Activated CD8-positive, alpha-beta T cell treated with anti-CD3 and anti-CD28 coated beads for 36 hours (primary cell): ENCODE data around the gene C1orf115. TPM values are rescaled to one million over a fixed set of nuclear protein-coding genes. Genes with fewer than 3 reads are reported as not detected.

Source experiments
- ATAC-seq: fragments of 200-7000 bp; cut with Tn5 transposase; one replicate; pipeline ENCODE4 v1.10.0; 2021; ENCODE audit warnings: mild to moderate bottlenecking, moderate library complexity
- CTCF ChIA-PET: fragments of 350-600 bp; sonication (Branson Sonifier 250); formaldehyde crosslinking; loops from one replicate; lab custom pipeline; 2021; ENCODE audit warnings: antibody characterized with exemption; lab: Charles Lee
- POLR2A ChIA-PET: fragments of 350-600 bp; sonication (Branson Sonifier 250); formaldehyde crosslinking; loops from one replicate; lab custom pipeline; 2021; ENCODE audit warnings: antibody characterized with exemption; lab: Charles Lee
- DNase-seq: peaks from one replicate; pipeline ENCODE4 v3.0.0-alpha.2; 2020
- H3K27ac Mint-ChIP-seq: one replicate; pipeline ENCODE4 v1.8.0; 2021; ENCODE audit warnings: mild to moderate bottlenecking, mixed read lengths
- H3K27me3 Mint-ChIP-seq: one replicate; pipeline ENCODE4 v1.8.0; 2021; ENCODE audit warnings: mixed read lengths
- H3K36me3 Mint-ChIP-seq: one replicate; pipeline ENCODE4 v1.8.0; 2021; ENCODE audit warnings: low read depth, mixed read lengths
- H3K4me1 Mint-ChIP-seq: one replicate; pipeline ENCODE4 v1.8.0; 2021; ENCODE audit warnings: low read depth, mixed read lengths
- H3K4me3 Mint-ChIP-seq: one replicate; pipeline ENCODE4 v1.8.0; 2021; ENCODE audit warnings: mild to moderate bottlenecking, moderate library complexity, mixed read lengths
- H3K9me3 Mint-ChIP-seq: one replicate; pipeline ENCODE4 v1.8.0; 2021; ENCODE audit warnings: mixed read lengths
- CTCF ChIP-seq: fragments of 200-600 bp; IDR thresholded peaks from one replicate; pipeline ENCODE4 v1.8.0; 2022; ENCODE audit warnings: antibody characterized with exemption, mild to moderate bottlenecking
- intact Hi-C: fragments of 100-400 bp; cut with micrococcal nuclease; formaldehyde crosslinking; loops from one replicate; pipeline ENCODE4 v1.10.0; 2022
- total RNA-seq, 2 experiments: library from RNA; stranded (reverse); gene quantifications; one replicate each; pipeline ENCODE4 v1.2.3, GENCODE V29; 2021

The C1orf115 gene
- under 1 TPM; 0.07 to 0.13 TPM for total RNA-seq

GRCh38 chr1:220690140-220691052 is at the start of gene C1orf115:
Gene C1orf115, plus strand, starts transcription at chr1:220690363. Its CDS starts 40 bp downstream, at chr1:220690403.
- H3K4me3 Mint-ChIP-seq = peak within 1 kb of the TSS; percentile 65
- intact Hi-C loops = loop anchor here (5.0 kb wide), 2 partner anchors 42 to 87 kb away; no protein-coding TSS in a partner anchor
- peaks cover 4% of the 10 kb centered on the region for H3K4me1 Mint-ChIP-seq
- H3K27ac Mint-ChIP-seq = no peak within 1 kb of the TSS
- peak; percentile 73 for DNase-seq
- H3K9me3 Mint-ChIP-seq = no peaks in the 10 kb centered on the region
- peaks cover 18% of the 10 kb centered on the region for H3K27me3 Mint-ChIP-seq
- ATAC-seq = peak; percentile 99
- POLR2A ChIA-PET = no interaction called here
- peak; percentile 91 for TF ChIP-seq CTCF
- no peaks in the 10 kb centered on the region for H3K36me3 Mint-ChIP-seq
- CTCF ChIA-PET = interaction anchor here (0.9 to 2.1 kb wide), 2 partner anchors 35 to 43 kb away, joined by 5 to 10 read pairs; no protein-coding TSS in a partner anchor

- no peak overlapping the region for H3K4me3 Mint-ChIP-seq
- no peaks in the 10 kb centered on the region for H3K9me3 Mint-ChIP-seq
- ATAC-seq = no peak
- H3K4me1 Mint-ChIP-seq = no peaks in the 10 kb centered on the region
- H3K27ac Mint-ChIP-seq = no peak overlapping the region
- H3K36me3 Mint-ChIP-seq = no peaks in the 10 kb centered on the region
- DNase-seq = no peak
- ChIA-PET CTCF (no interaction called here), POLR2A (no interaction called here)
- intact Hi-C loops = no loop called here
- TF ChIP-seq CTCF = no peak
- H3K27me3 Mint-ChIP-seq = no peaks in the 10 kb centered on the region
Observed at GRCh38 chr1:220642285-220642684, 47.9 kb upstream of the C1orf115 start.

- H3K9me3 Mint-ChIP-seq = no peaks in the 10 kb centered on the region
- POLR2A ChIA-PET = no interaction called here
- H3K4me3 Mint-ChIP-seq = no peak overlapping the region
- no peak for TF ChIP-seq CTCF
- no peaks in the 10 kb centered on the region for H3K27me3 Mint-ChIP-seq
- H3K27ac Mint-ChIP-seq = no peak overlapping the region
- intact Hi-C loops = no loop called here
- ATAC-seq = no peak
- no peaks in the 10 kb centered on the region for H3K36me3 Mint-ChIP-seq
- CTCF ChIA-PET = interaction anchor here (1.1 kb wide), 1 partner anchor 16 kb away, joined by 3 read pairs; no protein-coding TSS in a partner anchor
- DNase-seq = no peak
- no peaks in the 10 kb centered on the region for H3K4me1 Mint-ChIP-seq
Observed at GRCh38 chr1:220652995-220653394, 37.2 kb upstream of the C1orf115 start.

GRCh38 chr1:220655509-220655908 is 34.7 kb upstream of the C1orf115 start:
- no peak for DNase-seq
- H3K4me3 Mint-ChIP-seq = no peak overlapping the region

More at GRCh38 chr1:220655509-220655908, 34.7 kb upstream of the C1orf115 start:
- H3K27ac Mint-ChIP-seq = no peak overlapping the region
- H3K9me3 Mint-ChIP-seq = no peaks in the 10 kb centered on the region
- ChIA-PET CTCF (no interaction called here), POLR2A (no interaction called here)
- no peak for TF ChIP-seq CTCF
- intact Hi-C loops = no loop called here
- no peaks in the 10 kb centered on the region for H3K4me1 Mint-ChIP-seq
- peaks cover 1% of the 10 kb centered on the region for H3K27me3 Mint-ChIP-seq
- no peaks in the 10 kb centered on the region for H3K36me3 Mint-ChIP-seq
- no peak for ATAC-seq
